SK-N-MC (cell line): Measurements from ENCODE around the gene DNAH1.

Experiments used
- DNase-seq: peaks from one replicate; pipeline ENCODE4 v3.0.0-alpha.2; 2011; ENCODE audit warnings: low read depth, low spot score
- H3K27ac ChIP-seq: fragments of 200-600 bp; sonication (generic); 2 replicates; pipeline ENCODE4 v1.5.1; 2016; ENCODE audit warnings: mixed run types
- H3K36me3 ChIP-seq: fragments of 200-600 bp; sonication (generic); 2 replicates; pipeline ENCODE4 v1.6.1; 2017; ENCODE audit warnings: antibody characterized with exemption, low read length, mixed read lengths; ENCODE audit not compliant: insufficient read depth
- H3K4me3 ChIP-seq: fragments of 200-600 bp; sonication (generic); 2 replicates; pipeline ENCODE4 v1.5.1; 2016
- H3K9ac ChIP-seq: fragments of 200-600 bp; sonication (generic); 2 replicates; pipeline ENCODE4 v1.8.0; 2017; ENCODE audit warnings: mixed run types, mixed read lengths; ENCODE audit not compliant: insufficient read length
- H3K9me3 ChIP-seq: fragments of 200-600 bp; sonication (generic); 2 replicates; pipeline ENCODE4 v1.6.1; 2017; ENCODE audit warnings: low read depth, mild to moderate bottlenecking, antibody characterized with exemption, low read length, moderate library complexity, mixed read lengths
- EZH2 ChIP-seq: fragments of 200-600 bp; sonication (generic); IDR thresholded peaks from one replicate; pipeline ENCODE4 v1.6.1; 2017; ENCODE audit warnings: antibody characterized with exemption
- FOXP2 ChIP-seq: optimal IDR thresholded peaks from 2 replicates; pipeline ENCODE3; 2011; ENCODE audit warnings: mild to moderate bottlenecking, moderate library complexity; ENCODE audit not compliant: insufficient read depth; ENCODE audit errors: extremely low read length, control extremely low read depth
- POLR2AphosphoS5 ChIP-seq: IDR thresholded peaks from 2 replicates; pipeline ENCODE4 v1.6.1; 2012; ENCODE audit warnings: mild to moderate bottlenecking, low read depth, low read length, borderline replicate concordance

DNAH1 gene

GRCh38 chr3:52289747-52290595 is 26.1 kb upstream of the DNAH1 start:
- Histone ChIP-seq H3K9ac (no peak overlapping the region), H3K9me3 (no peaks in the 10 kb centered on the region), H3K4me3 (no peak overlapping the region), H3K27ac (no peak overlapping the region), H3K36me3 (no peaks in the 10 kb centered on the region)
- TF ChIP-seq EZH2 (no peak), POLR2AphosphoS5 (no peak), FOXP2 (no peak)
- DNase-seq, result no peak

- H3K9ac ChIP-seq, result no peak overlapping the region
- no peak overlapping the region for H3K4me3 ChIP-seq
- TF ChIP-seq POLR2AphosphoS5, result no peak
- no peak for TF ChIP-seq FOXP2
- TF ChIP-seq EZH2, result no peak
Observed at GRCh38 chr3:52290596-52291507, 25.3 kb upstream of the DNAH1 start.

GRCh38 chr3:52291508-52292181 is 24.5 kb upstream of the DNAH1 start:
- Histone ChIP-seq H3K36me3 (no peaks in the 10 kb centered on the region), H3K27ac (no peak overlapping the region), H3K9ac (no peak overlapping the region), H3K4me3 (no peak overlapping the region), H3K9me3 (no peaks in the 10 kb centered on the region)
- TF ChIP-seq POLR2AphosphoS5, result no peak
- TF ChIP-seq FOXP2, result no peak
- TF ChIP-seq EZH2, result no peak
- no peak for DNase-seq

More at GRCh38 chr3:52290596-52291507, 25.3 kb upstream of the DNAH1 start:
- Histone ChIP-seq H3K27ac (no peak overlapping the region), H3K9me3 (no peaks in the 10 kb centered on the region), H3K36me3 (no peaks in the 10 kb centered on the region)
- no peak for DNase-seq

GRCh38 chr3:52292247-52293065 is 23.7 kb upstream of the DNAH1 start:
- H3K4me3 ChIP-seq, result no peak overlapping the region
- no peak for TF ChIP-seq EZH2
- no peak for TF ChIP-seq FOXP2
- no peak for TF ChIP-seq POLR2AphosphoS5
- no peak overlapping the region for H3K27ac ChIP-seq
- DNase-seq, result no peak
- H3K36me3 ChIP-seq, result no peaks in the 10 kb centered on the region
- no peak overlapping the region for H3K9ac ChIP-seq
- H3K9me3 ChIP-seq, result no peaks in the 10 kb centered on the region

- TF ChIP-seq EZH2 (no peak), POLR2AphosphoS5 (no peak), FOXP2 (no peak)
- Histone ChIP-seq H3K4me3 (no peak overlapping the region), H3K27ac (no peak overlapping the region), H3K9ac (no peak overlapping the region), H3K9me3 (no peaks in the 10 kb centered on the region), H3K36me3 (no peaks in the 10 kb centered on the region)
- DNase-seq, result no peak
Observed at GRCh38 chr3:52293491-52294319, 22.4 kb upstream of the DNAH1 start.

- H3K36me3 ChIP-seq, result no peaks in the 10 kb centered on the region
- no peak overlapping the region for H3K9ac ChIP-seq
- no peak for TF ChIP-seq EZH2
- H3K4me3 ChIP-seq, result no peak overlapping the region
- no peak for DNase-seq
- H3K9me3 ChIP-seq, result no peaks in the 10 kb centered on the region
- no peak overlapping the region for H3K27ac ChIP-seq
Observed at GRCh38 chr3:52294320-52295150, 21.6 kb upstream of the DNAH1 start.

GRCh38 chr3:52295671-52296208 is 20.4 kb upstream of the DNAH1 start:
- no peaks in the 10 kb centered on the region for H3K36me3 ChIP-seq
- no peak overlapping the region for H3K4me3 ChIP-seq
- TF ChIP-seq POLR2AphosphoS5 (no peak), FOXP2 (no peak), EZH2 (no peak)
- no peak overlapping the region for H3K9ac ChIP-seq
- H3K27ac ChIP-seq, result no peak overlapping the region
- no peaks in the 10 kb centered on the region for H3K9me3 ChIP-seq
- no peak for DNase-seq
